Activated T-cell treated with anti-CD3 and anti-CD28 coated beads, Interleukin-2, amount 50 U/mL, for 72 hours (primary cell): ENCODE measurements around the gene MTG2. TPM values are rescaled to one million over a fixed set of nuclear protein-coding genes. Genes with fewer than 3 reads are reported as not detected.
A peak's percentile ranks its signal among the peaks of the same experiment; 100 is the strongest.
"Not testable (repeated sequence)": the region's sequence is repeated elsewhere in the genome, so short reads cannot be mapped to it uniquely, and the experiment has no call there.

Experiments used
- ATAC-seq, 2 donors: fragments of 150-1000 bp; cut with Tn5 transposase; replicated peaks in 1 of 2; 2 replicates each; pipeline ENCODE4 v1.10.0; 2021; ENCODE audit warnings: moderate library complexity in 2 of 2, mild to moderate bottlenecking in 1 of 2
- DNase-seq, 2 donors: peaks; one replicate each; pipeline ENCODE4 v3.0.0; 2021 to 2022; ENCODE audit warnings: mixed read lengths in 1 of 2
- H3K27ac Mint-ChIP-seq: one replicate; pipeline ENCODE4 v1.8.0; 2022; ENCODE audit warnings: mild to moderate bottlenecking, moderate library complexity, mixed read lengths
- H3K27me3 Mint-ChIP-seq: one replicate; pipeline ENCODE4 v1.8.0; 2022; ENCODE audit warnings: low read depth, mixed read lengths
- H3K36me3 Mint-ChIP-seq, 2 donors: one replicate each; pipeline ENCODE4 v1.8.0; 2022; ENCODE audit warnings: mixed read lengths in 2 of 2, mild to moderate bottlenecking in 1 of 2; ENCODE audit not compliant: insufficient read depth in 2 of 2
- H3K4me1 Mint-ChIP-seq: one replicate; pipeline ENCODE4 v1.8.0; 2022; ENCODE audit warnings: low read depth, mixed read lengths
- H3K4me3 Mint-ChIP-seq, 2 donors: one replicate each; pipeline ENCODE4 v1.8.0; 2022; ENCODE audit warnings: mild to moderate bottlenecking in 2 of 2, mixed read lengths in 2 of 2, moderate library complexity in 2 of 2
- H3K9me3 Mint-ChIP-seq, 2 donors: one replicate each; pipeline ENCODE4 v1.8.0; 2022; ENCODE audit warnings: mixed read lengths in 2 of 2
- total RNA-seq, 2 donors: library from RNA; stranded (reverse); gene quantifications; one replicate each; pipeline ENCODE4 v1.2.3, GENCODE V29; 2022

MTG2 gene
- total RNA-seq, 2 donors from 2014 or later, result 28.3 to 48.2 TPM

- H3K4me3 Mint-ChIP-seq, result peak overlapping the region; percentile 92 to 96
- peaks cover 52% of the 10 kb centered on the region for H3K4me1 Mint-ChIP-seq
- no peaks in the 10 kb centered on the region for H3K9me3 Mint-ChIP-seq
- no peaks in the 10 kb centered on the region for H3K27me3 Mint-ChIP-seq
- peak overlapping the region; percentile 96 for H3K27ac Mint-ChIP-seq
- ATAC-seq, result peak; percentile 14 to 16
- peak; percentile 31 to 35 for DNase-seq
- H3K36me3 Mint-ChIP-seq, result peaks cover 6 to 23% of the 10 kb centered on the region in 2 donors
Measured at GRCh38 chr20:62141397-62142251, 41.2 kb upstream of the MTG2 start.

- H3K27me3 Mint-ChIP-seq, result no peaks in the 10 kb centered on the region
- peak overlapping the region; percentile 92 to 96 for H3K4me3 Mint-ChIP-seq
- peaks cover 60% of the 10 kb centered on the region for H3K4me1 Mint-ChIP-seq
- peak overlapping the region; percentile 96 for H3K27ac Mint-ChIP-seq
- H3K36me3 Mint-ChIP-seq, result peaks cover 5 to 22% of the 10 kb centered on the region in 2 donors
- DNase-seq (peak in 1 of 2 donors; percentile 21), ATAC-seq (peak in 1 of 2 donors; percentile 14)
- H3K9me3 Mint-ChIP-seq, result no peaks in the 10 kb centered on the region
Measured at GRCh38 chr20:62142252-62143080, 40.4 kb upstream of the MTG2 start.

- DNase-seq (peak; percentile 87 to 91), ATAC-seq (peak; percentile 88 to 90)
- Mint-ChIP-seq H3K36me3 (peaks cover under 1 to 16% of the 10 kb centered on the region in 2 donors), H3K4me3 (peak within 1 kb of the TSS; percentile 92 to 96), H3K4me1 (peaks cover 60% of the 10 kb centered on the region), H3K27me3 (no peaks in the 10 kb centered on the region), H3K9me3 (no peaks in the 10 kb centered on the region), H3K27ac (peak within 1 kb of the TSS; percentile 96)
Measured at GRCh38 chr20:62143081-62143956, 39.5 kb upstream of the MTG2 start, which contains the start of the genes PSMA7 and SS18L1. Gene PSMA7 (minus strand): TSS chr20:62143394. CDS start chr20:62143303, 91 bp downstream. Gene SS18L1 (plus strand): TSS chr20:62143769. CDS start chr20:62143821, 52 bp downstream.

- Mint-ChIP-seq H3K27ac (peak overlapping the region; percentile 91), H3K4me3 (peak overlapping the region; percentile 84 to 94), H3K9me3 (no peaks in the 10 kb centered on the region), H3K36me3 (peaks cover 0 to 12% of the 10 kb centered on the region in 2 donors), H3K4me1 (peaks cover 59% of the 10 kb centered on the region), H3K27me3 (no peaks in the 10 kb centered on the region)
- ATAC-seq (peak; percentile 20 to 29), DNase-seq (peak; percentile 68)
Measured at GRCh38 chr20:62143957-62144825, 38.6 kb upstream of the MTG2 start.

GRCh38 chr20:62145688-62146018 is 37.2 kb upstream of the MTG2 start:
- Mint-ChIP-seq H3K9me3 (no peaks in the 10 kb centered on the region), H3K27me3 (no peaks in the 10 kb centered on the region), H3K36me3 (peaks cover 0 to 3% of the 10 kb centered on the region in 2 donors), H3K4me1 (peaks cover 56% of the 10 kb centered on the region), H3K27ac (no peak overlapping the region), H3K4me3 (no peak overlapping the region)
- ATAC-seq, result no peak
- no peak for DNase-seq

GRCh38 chr20:62146019-62146755 is 36.6 kb upstream of the MTG2 start:
- H3K9me3 Mint-ChIP-seq, result no peaks in the 10 kb centered on the region
- no peak overlapping the region for H3K27ac Mint-ChIP-seq
- no peak overlapping the region for H3K4me3 Mint-ChIP-seq
- peaks cover 51% of the 10 kb centered on the region for H3K4me1 Mint-ChIP-seq
- no peaks in the 10 kb centered on the region for H3K27me3 Mint-ChIP-seq
- peaks cover 0 to 1% of the 10 kb centered on the region in 2 donors for H3K36me3 Mint-ChIP-seq
- ATAC-seq (no peak), DNase-seq (no peak)

- Mint-ChIP-seq H3K36me3 (no peaks in the 10 kb centered on the region), H3K27me3 (no peaks in the 10 kb centered on the region), H3K27ac (no peak overlapping the region), H3K4me1 (peaks cover 42% of the 10 kb centered on the region), H3K4me3 (no peak overlapping the region), H3K9me3 (no peaks in the 10 kb centered on the region)
- ATAC-seq (no peak), DNase-seq (no peak)
Measured at GRCh38 chr20:62147125-62147524, 35.7 kb upstream of the MTG2 start.

- Mint-ChIP-seq H3K27me3 (no peaks in the 10 kb centered on the region), H3K9me3 (no peaks in the 10 kb centered on the region), H3K36me3 (peaks cover 0 to 2% of the 10 kb centered on the region in 2 donors), H3K27ac (no peak overlapping the region), H3K4me3 (no peak overlapping the region), H3K4me1 (peaks cover 40% of the 10 kb centered on the region)
- ATAC-seq (no peak), DNase-seq (no peak)
Measured at GRCh38 chr20:62147528-62147927, 35.3 kb upstream of the MTG2 start.

- not testable (repeated sequence) for H3K9me3 Mint-ChIP-seq, H3K27me3 Mint-ChIP-seq, H3K36me3 Mint-ChIP-seq, H3K4me3 Mint-ChIP-seq, ATAC-seq, DNase-seq, H3K27ac Mint-ChIP-seq
- peaks cover 40% of the 10 kb centered on the region for H3K4me1 Mint-ChIP-seq
Measured at GRCh38 chr20:62148383-62148782, 34.4 kb upstream of the MTG2 start.

GRCh38 chr20:62148908-62149314 is 33.9 kb upstream of the MTG2 start:
- no peak for ATAC-seq
- Mint-ChIP-seq H3K27ac (no peak overlapping the region), H3K27me3 (no peaks in the 10 kb centered on the region), H3K4me3 (no peak overlapping the region), H3K4me1 (peaks cover 40% of the 10 kb centered on the region), H3K36me3 (peaks cover 8 to 13% of the 10 kb centered on the region in 2 donors), H3K9me3 (peaks cover 3 to 6% of the 10 kb centered on the region in 2 donors)
- no peak for DNase-seq

- Mint-ChIP-seq H3K27me3 (no peaks in the 10 kb centered on the region), H3K9me3 (peaks cover 3 to 6% of the 10 kb centered on the region in 2 donors), H3K4me3 (no peak overlapping the region), H3K36me3 (peaks cover 9 to 20% of the 10 kb centered on the region in 2 donors), H3K4me1 (peaks cover 36% of the 10 kb centered on the region), H3K27ac (no peak overlapping the region)
- ATAC-seq (no peak), DNase-seq (no peak)
Measured at GRCh38 chr20:62149532-62150309, 33.1 kb upstream of the MTG2 start.
